H1 (cell line): ENCODE results near the gene DNA2. TPM values are rescaled to one million over a fixed set of nuclear protein-coding genes. Genes with fewer than 3 reads are reported as not detected.

Experiments used
- CTCF ChIA-PET: fragments of 300-600 bp; sonication (Branson Sonifier 250); formaldehyde crosslinking; loops from one replicate; lab custom pipeline; 2021; ENCODE audit not compliant: partially characterized antibody; lab: Charles Lee
- POLR2A ChIA-PET: fragments of 300-600 bp; sonication (Branson Sonifier 250); formaldehyde crosslinking; loops from one replicate; lab custom pipeline; 2021; ENCODE audit warnings: inconsistent platforms; ENCODE audit not compliant: partially characterized antibody; lab: Charles Lee
- DNase-seq, 2 experiments: peaks; one replicate each; pipeline versions ENCODE4 v3.0.0 to v3.0.0-alpha.2; 2010 to 2022; ENCODE audit warnings: low spot score in 2 of 2, low read depth in 1 of 2, mixed read lengths in 1 of 2
- FAIRE-seq: peaks from 2 replicates; lab custom pipeline; 2011; peaks lifted over from hg19 to GRCh38; lab: Jason Lieb, UNC
- H2AFZ ChIP-seq: 2 replicates; pipeline ENCODE4 v1.8.1; 2012; ENCODE audit warnings: low read length, inconsistent platforms
- H2AK5ac ChIP-seq: 2 replicates; pipeline ENCODE4 v1.6.1; 2013; ENCODE audit warnings: low read depth, low read length
- H2BK120ac ChIP-seq: replicated peaks from 2 replicates; pipeline ENCODE3; 2013; ENCODE audit warnings: low read depth, low read length, inconsistent platforms
- H2BK12ac ChIP-seq: 2 replicates; pipeline ENCODE4 v1.6.1; 2013; ENCODE audit warnings: low read depth, low read length
- H2BK15ac ChIP-seq: 2 replicates; pipeline ENCODE4 v1.6.1; 2013; ENCODE audit warnings: low read length
- H2BK20ac ChIP-seq: 2 replicates; pipeline ENCODE4 v1.6.1; 2013; ENCODE audit warnings: low read length
- H2BK5ac ChIP-seq: 2 replicates; pipeline ENCODE4 v1.6.1; 2013; ENCODE audit warnings: low read depth, low read length
- H3K14ac ChIP-seq: 2 replicates; pipeline ENCODE4 v1.6.1; 2013; ENCODE audit warnings: inconsistent platforms; ENCODE audit not compliant: insufficient read length
- H3K18ac ChIP-seq: 2 replicates; pipeline ENCODE4 v1.6.1; 2013; ENCODE audit warnings: low read length; ENCODE audit errors: extremely low read depth
- H3K23ac ChIP-seq: 2 replicates; pipeline ENCODE4 v1.6.1; 2013; ENCODE audit warnings: inconsistent platforms; ENCODE audit not compliant: insufficient read length
- H3K23me2 ChIP-seq: 2 replicates; pipeline ENCODE4 v1.6.1; 2013; ENCODE audit warnings: low read depth, low read length
- H3K27ac ChIP-seq: 2 replicates; pipeline ENCODE4 v1.6.1; 2011; ENCODE audit warnings: low read depth, low read length, inconsistent platforms
- H3K27me3 ChIP-seq, 4 experiments: replicated peaks in 1 of 4; 1 replicate in 1 of 4; 2 replicates in 3 of 4; pipeline versions ENCODE4 v1.6.1 to v1.8.1; 2011 to 2013; ENCODE audit warnings: low read length in 3 of 4, mild to moderate bottlenecking in 3 of 4, inconsistent platforms in 2 of 4, mixed read lengths in 2 of 4, moderate library complexity in 1 of 4; ENCODE audit not compliant: control insufficient read depth in 3 of 4, insufficient read depth in 3 of 4; ENCODE audit errors: extremely low read depth in 1 of 4
- H3K36me3 ChIP-seq, 4 experiments: 2 replicates each; pipeline versions ENCODE4 v1.6.1 to v1.8.1; 2011 to 2013; ENCODE audit warnings: mild to moderate bottlenecking in 4 of 4, low read length in 3 of 4, moderate library complexity in 2 of 4, control low read depth in 1 of 4, inconsistent platforms in 1 of 4; ENCODE audit not compliant: insufficient read depth in 4 of 4, control insufficient read depth in 2 of 4
- H3K4ac ChIP-seq: replicated peaks from 2 replicates; pipeline ENCODE3; 2013; ENCODE audit warnings: low read length, low read depth, mixed read lengths, inconsistent platforms; ENCODE audit not compliant: insufficient read length
- H3K4me1 ChIP-seq, 4 experiments: replicated peaks in 1 of 4; 1 replicate in 1 of 4; 2 replicates in 3 of 4; pipeline versions ENCODE4 v1.6.1 to v1.8.1; 2011 to 2013; ENCODE audit warnings: low read length in 3 of 4, inconsistent platforms in 2 of 4, mixed read lengths in 1 of 4; ENCODE audit not compliant: insufficient read depth in 4 of 4, control insufficient read depth in 3 of 4
- H3K4me2 ChIP-seq, 2 experiments: 2 replicates each; pipeline versions ENCODE4 v1.6.1 to v1.8.1; 2011 to 2013; ENCODE audit warnings: low read depth in 2 of 2, low read length in 2 of 2, control low read depth in 1 of 2, inconsistent platforms in 1 of 2, mild to moderate bottlenecking in 1 of 2; ENCODE audit not compliant: insufficient read depth in 1 of 2
- H3K4me3 ChIP-seq, 4 experiments: fragments of 200-600, 300-600 bp in 1 of 4; sonication (generic), shearing (Covaris generic), sonication (Bioruptor Twin) in 1 of 4; 2 replicates each; pipeline versions ENCODE4 v1.5.1 to v1.8.1; 2011 to 2016; ENCODE audit warnings: low read length in 4 of 4, low read depth in 3 of 4, control low read depth in 2 of 4, inconsistent platforms in 2 of 4, mild to moderate bottlenecking in 2 of 4, mixed read lengths in 1 of 4, moderate library complexity in 1 of 4; ENCODE audit not compliant: insufficient read depth in 2 of 4; ENCODE audit errors: extremely low read depth in 1 of 4
- H3K56ac ChIP-seq: replicated peaks from 2 replicates; pipeline ENCODE3; 2013; ENCODE audit warnings: low read depth, mild to moderate bottlenecking, mixed read lengths, low read length, inconsistent platforms; ENCODE audit not compliant: insufficient read length
- H3K79me1 ChIP-seq: 2 replicates; pipeline ENCODE4 v1.6.1; 2013; ENCODE audit warnings: low read depth, low read length, control low read depth
- H3K79me2 ChIP-seq, 2 experiments: 2 replicates each; pipeline versions ENCODE4 v1.6.1 to v1.8.1; 2012 to 2013; ENCODE audit warnings: low read length in 2 of 2, mild to moderate bottlenecking in 2 of 2, inconsistent platforms in 1 of 2; ENCODE audit not compliant: insufficient read depth in 2 of 2, control insufficient read depth in 1 of 2
- H3K9ac ChIP-seq, 4 experiments: replicated peaks in 1 of 4; 1 replicate in 1 of 4; 2 replicates in 3 of 4; pipeline versions ENCODE4 v1.6.1 to v1.8.1; 2011 to 2013; ENCODE audit warnings: low read depth in 3 of 4, low read length in 3 of 4, control low read depth in 2 of 4, mild to moderate bottlenecking in 2 of 4, moderate library complexity in 2 of 4, inconsistent platforms in 1 of 4; ENCODE audit errors: extremely low read depth in 1 of 4
- H3K9me3 ChIP-seq, 2 experiments: 2 replicates each; pipeline versions ENCODE4 v1.6.1 to v1.8.1; 2012 to 2013; ENCODE audit warnings: mild to moderate bottlenecking in 2 of 2, moderate library complexity in 2 of 2, control low read depth in 1 of 2, inconsistent platforms in 1 of 2, low read depth in 1 of 2, low read length in 1 of 2, mixed read lengths in 1 of 2; ENCODE audit not compliant: insufficient read depth in 2 of 2
- H4K20me1 ChIP-seq, 2 experiments: replicated peaks in 1 of 2; 2 replicates each; pipeline versions ENCODE3 to v1.8.1; 2011 to 2013; ENCODE audit warnings: inconsistent platforms in 2 of 2, low read length in 2 of 2, mild to moderate bottlenecking in 1 of 2; ENCODE audit not compliant: insufficient read depth in 2 of 2, control insufficient read depth in 1 of 2
- H4K5ac ChIP-seq: 2 replicates; pipeline ENCODE4 v1.6.1; 2013; ENCODE audit warnings: low read length, low read depth, mixed read lengths, inconsistent platforms; ENCODE audit not compliant: insufficient read length
- H4K8ac ChIP-seq: 2 replicates; pipeline ENCODE4 v1.8.0; 2013; ENCODE audit warnings: mild to moderate bottlenecking, moderate library complexity, low read length, inconsistent platforms; ENCODE audit not compliant: insufficient read depth; ENCODE audit errors: extremely low read depth
- H4K91ac ChIP-seq: replicated peaks from 2 replicates; pipeline ENCODE3; 2013; ENCODE audit warnings: low read length, mixed read lengths, inconsistent platforms; ENCODE audit not compliant: insufficient read length
- BRCA1 ChIP-seq: IDR thresholded peaks from 2 replicates; pipeline ENCODE4 v1.6.1; 2012; ENCODE audit warnings: low read depth, low read length, improper control_type of control experiment
- CHD1 ChIP-seq: IDR thresholded peaks from 2 replicates; pipeline ENCODE4 v1.6.1; 2012; ENCODE audit warnings: low read depth, low read length, improper control_type of control experiment
- CREB1 ChIP-seq: IDR thresholded peaks from 2 replicates; pipeline ENCODE4 v1.6.1; 2012; ENCODE audit warnings: inconsistent platforms
- CTBP2 ChIP-seq: IDR thresholded peaks from 2 replicates; pipeline ENCODE4 v1.7.0; 2011; ENCODE audit warnings: borderline replicate concordance, mild to moderate bottlenecking, moderate library complexity, mixed read lengths, low read length; ENCODE audit not compliant: insufficient read depth, insufficient read length
- KDM1A ChIP-seq: fragments of 200-600, 300-600 bp; sonication (generic); IDR thresholded peaks from 2 replicates; pipeline ENCODE4 v1.7.1; 2016; ENCODE audit warnings: mild to moderate bottlenecking, low read length, borderline replicate concordance
- RXRA ChIP-seq: IDR thresholded peaks from 2 replicates; pipeline ENCODE4 v1.6.1; 2011; ENCODE audit warnings: low read depth, mild to moderate bottlenecking, low read length, moderate library complexity; ENCODE audit not compliant: insufficient read depth
- WGBS, 2 experiments: shearing (Covaris generic) in 1 of 2; methylation state at CpG; one replicate each; pipeline versions ENCODE4 v1.1.6 to v1.1.7; 2013 to 2015; ENCODE audit warnings: low lambda C conversion rate in 2 of 2, mixed read lengths in 2 of 2, inconsistent platforms in 1 of 2, low coverage in 1 of 2, missing lambda C conversion rate in 1 of 2; ENCODE audit not compliant: insufficient replicate concordance in 2 of 2, insufficient coverage in 1 of 2, insufficient read length in 1 of 2; ENCODE audit errors: extremely low coverage in 1 of 2, missing lambda C conversion rate in 1 of 2; 5-methylcytosine and 5-hydroxymethylcytosine counted together
- polyA plus RNA-seq, 7 experiments: library from polyadenylated mRNA; depleted of rRNA in 3 of 7; stranded (reverse) in 5 of 7; unstranded in 2 of 7; fragments of >200 nt in 5 of 7; fragments of 200-250 nt in 2 of 7; gene quantifications; 1 replicate in 5 of 7; 2 replicates in 1 of 7; 4 replicates in 1 of 7; pipeline versions ENCODE4 v1.2.1 to v1.2.3, GENCODE V29; 2011 to 2013; ENCODE audit warnings: missing spikeins in 2 of 7, mixed read lengths in 2 of 7
- total RNA-seq: library from RNA; stranded (reverse); fragmentation: NEBNext Ultra II Directional; extraction: Animal tissue kit (Norgen Biotek cat#: 25700); gene quantifications from 2 replicates; pipeline ENCODE4 v1.2.1, GENCODE V29; 2021

The DNA2 gene
- total and polyA plus RNA-seq, 2 of the 8 experiments (the other 6 are each of a cell fraction or from before 2014, with no cell fraction given): 16.0 to 57.9 TPM

DNA sequence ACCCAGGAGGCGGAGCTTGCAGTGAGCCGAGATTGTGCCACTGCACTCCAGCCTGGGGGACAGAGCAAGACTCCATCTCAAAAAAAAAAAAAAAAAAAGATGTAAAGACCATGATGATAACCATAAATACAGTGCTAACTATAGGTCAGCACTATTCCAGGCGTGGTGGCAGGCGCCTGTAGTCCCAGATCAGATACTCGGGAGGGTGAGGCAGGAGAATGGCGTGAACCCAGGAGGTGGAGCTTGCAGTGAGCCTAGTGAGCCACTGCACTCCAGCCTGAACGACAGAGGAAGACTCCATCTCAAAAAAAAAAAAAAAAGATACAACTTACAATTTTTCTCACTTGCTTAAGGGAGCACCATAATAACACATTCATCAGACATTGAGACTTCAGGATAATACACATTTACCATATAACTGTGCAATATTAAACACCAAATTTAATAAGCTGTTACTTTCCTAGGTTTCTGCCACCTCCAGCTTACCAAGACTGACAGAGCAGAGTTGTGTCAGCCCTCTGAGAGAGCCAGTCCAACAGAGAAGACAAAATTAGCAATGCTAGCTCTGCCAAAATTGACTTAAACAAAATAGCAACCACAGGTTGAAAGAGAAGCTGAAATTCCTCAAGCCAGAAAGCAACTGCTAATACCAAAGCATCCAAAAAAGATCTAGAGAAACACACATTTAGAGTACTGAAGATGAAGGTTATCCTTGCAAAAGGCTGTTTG is 8.2 kb downstream of the DNA2 start:
- Histone ChIP-seq H2BK20ac (no peak overlapping the region), H3K27me3 (no peaks in the 10 kb centered on the region), H3K4me1 (no peaks in the 10 kb centered on the region), H3K4ac (no peak overlapping the region), H3K9me3 (no peaks in the 10 kb centered on the region), H4K20me1 (no peaks in the 10 kb centered on the region), H3K79me2 (peaks cover 0 to 9% of the 10 kb centered on the region in 2 experiments; a peak in 2 of 4 replicates), H2AK5ac (no peak overlapping the region), H3K36me3 (peaks cover 28 to 99% (median 64%) of the 10 kb centered on the region in 4 experiments), H2AFZ (no peak overlapping the region), H4K5ac (no peak overlapping the region), H3K23me2 (no peaks in the 10 kb centered on the region), H3K9ac (no peak overlapping the region), H3K27ac (no peak overlapping the region), H2BK15ac (no peak overlapping the region), H4K91ac (no peak overlapping the region), H2BK12ac (no peak overlapping the region), H2BK5ac (no peak overlapping the region), H3K56ac (no peak overlapping the region), H3K23ac (no peak overlapping the region), H3K4me2 (no peak overlapping the region), H4K8ac (no peak overlapping the region), H3K14ac (no peak overlapping the region), H2BK120ac (no peak overlapping the region), H3K79me1 (no peaks in the 10 kb centered on the region), H3K4me3 (no peak overlapping the region), H3K18ac (no peak overlapping the region)
- FAIRE-seq (no peak), DNase-seq (no peak)
- CTCF ChIA-PET: interaction anchor here (0.6 to 0.7 kb wide), 3 partner anchors 10 to 339 kb away, joined by 3 read pairs; no protein-coding TSS in a partner anchor
- 96% methylated on average over 6 of the region's 7 CpGs; no CpG with 5 or more reads in 1 of the 2 experiments for WGBS, 2 experiments
- TF ChIP-seq CREB1 (no peak), CHD1 (no peak), BRCA1 (no peak), CTBP2 (no peak), KDM1A (no peak), RXRA (no peak)
- POLR2A ChIA-PET: interaction anchor here (0.8 to 1.2 kb wide), 3 partner anchors 8 to 258 kb away, joined by 3 to 4 read pairs (median 4); partner anchors contain the start of gene DNA2
